KOPT-K1 (cell line): ENCODE measurements around the gene MMRN2.

Experiments used
- H3K27ac ChIP-seq: fragments of 200-600 bp; sonication (generic); 2 replicates; pipeline ENCODE4 v1.5.1; 2016; ENCODE audit warnings: antibody characterized with exemption, mild to moderate bottlenecking, low read depth, low read length; ENCODE audit not compliant: poor library complexity, severe bottlenecking
- H3K36me3 ChIP-seq: fragments of 200-600 bp; sonication (generic); 2 replicates; pipeline ENCODE4 v1.5.1; 2017; ENCODE audit warnings: antibody characterized with exemption, mild to moderate bottlenecking, low read length, moderate library complexity; ENCODE audit not compliant: insufficient read depth
- H3K9me3 ChIP-seq: fragments of 200-600 bp; sonication (generic); 2 replicates; pipeline ENCODE4 v1.5.1; 2017; ENCODE audit warnings: antibody characterized with exemption, low read length, mild to moderate bottlenecking; ENCODE audit not compliant: insufficient read depth, poor library complexity, severe bottlenecking

MMRN2 gene

DNA sequence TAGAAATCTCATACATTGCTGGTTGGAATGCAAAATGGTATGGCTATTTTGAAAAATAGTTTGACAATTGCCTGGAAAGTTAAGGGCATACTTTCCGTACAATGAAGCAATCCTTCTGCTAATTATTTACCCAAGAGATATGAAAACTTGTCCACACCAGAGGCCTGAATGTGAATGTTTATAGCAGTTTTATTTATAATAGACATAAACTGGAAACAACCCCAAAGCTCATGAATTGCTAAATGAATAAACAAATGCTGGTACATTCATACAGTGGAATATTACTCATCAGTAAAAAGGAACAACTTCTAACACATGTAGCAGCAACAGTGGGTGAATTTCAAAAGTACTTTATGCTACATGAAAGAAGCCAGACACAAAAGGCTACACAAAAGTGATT is 42.7 kb downstream of the MMRN2 start:
- Histone ChIP-seq H3K27ac (no peak overlapping the region), H3K36me3 (peaks cover 60% of the 10 kb centered on the region), H3K9me3 (no peaks in the 10 kb centered on the region)

DNA sequence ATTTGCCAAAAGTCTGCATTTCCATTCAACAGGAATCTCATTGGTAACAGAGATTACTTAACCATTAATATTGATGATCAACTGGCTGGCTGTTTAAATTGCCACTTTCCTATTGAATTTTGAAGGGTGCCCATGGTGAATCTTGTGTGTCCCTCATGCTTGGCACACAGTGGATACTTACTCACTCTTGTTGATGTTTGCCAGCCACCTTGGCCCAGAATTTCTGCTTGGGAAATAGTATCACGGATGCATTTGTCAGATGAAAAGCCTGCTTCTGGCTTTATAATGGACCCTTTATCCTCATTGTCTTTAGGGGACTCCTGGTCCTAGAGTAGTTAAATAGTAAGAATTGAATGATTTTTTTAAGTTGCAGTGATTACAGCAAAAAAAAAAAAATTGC is 52.0 kb downstream of the MMRN2 start:
- peaks cover 14% of the 10 kb centered on the region for H3K9me3 ChIP-seq
- peaks cover 57% of the 10 kb centered on the region for H3K36me3 ChIP-seq
- H3K27ac ChIP-seq: no peak overlapping the region

DNA sequence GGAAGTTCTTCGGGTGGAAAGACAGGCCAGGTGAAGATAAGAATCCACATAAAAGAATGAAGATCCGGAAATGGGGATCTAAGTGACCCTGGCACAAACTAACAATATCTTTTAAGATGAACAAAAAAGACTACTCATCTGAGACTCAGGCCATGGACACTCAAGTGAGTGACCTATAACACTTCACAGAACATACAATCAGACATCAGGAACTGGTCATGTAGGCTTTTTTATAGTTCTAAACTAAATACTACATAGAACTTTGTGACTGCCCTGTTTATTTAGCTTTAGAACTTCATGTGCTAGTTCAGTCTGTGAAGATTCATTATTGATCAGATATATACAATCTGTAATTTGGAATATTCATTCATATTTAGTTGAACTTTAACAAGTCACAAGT is 52.8 kb downstream of the MMRN2 start:
- peaks cover 62% of the 10 kb centered on the region for H3K36me3 ChIP-seq
- peaks cover 14% of the 10 kb centered on the region for H3K9me3 ChIP-seq
- no peak overlapping the region for H3K27ac ChIP-seq

DNA sequence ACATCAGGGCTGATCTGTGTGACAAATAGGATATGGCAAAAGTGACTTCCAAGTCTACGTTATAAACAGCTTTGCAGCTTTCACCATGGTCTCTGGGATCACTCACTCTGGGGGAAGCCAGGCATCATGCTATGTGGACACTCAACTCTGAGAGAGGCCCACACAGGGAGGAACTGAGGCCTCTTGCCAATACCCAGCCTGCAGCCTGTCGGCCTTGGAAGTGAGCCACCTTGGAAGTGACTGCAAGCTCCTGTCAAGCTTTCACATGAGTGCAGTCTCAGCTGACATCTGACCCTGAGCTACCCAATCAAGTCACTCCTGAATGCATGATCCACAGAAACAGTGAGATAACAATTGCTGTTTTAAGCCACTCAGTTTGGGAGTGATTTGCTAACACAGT is 56.5 kb downstream of the MMRN2 start:
- Histone ChIP-seq H3K27ac (no peak overlapping the region), H3K9me3 (peaks cover 7% of the 10 kb centered on the region), H3K36me3 (peaks cover 41% of the 10 kb centered on the region)

DNA sequence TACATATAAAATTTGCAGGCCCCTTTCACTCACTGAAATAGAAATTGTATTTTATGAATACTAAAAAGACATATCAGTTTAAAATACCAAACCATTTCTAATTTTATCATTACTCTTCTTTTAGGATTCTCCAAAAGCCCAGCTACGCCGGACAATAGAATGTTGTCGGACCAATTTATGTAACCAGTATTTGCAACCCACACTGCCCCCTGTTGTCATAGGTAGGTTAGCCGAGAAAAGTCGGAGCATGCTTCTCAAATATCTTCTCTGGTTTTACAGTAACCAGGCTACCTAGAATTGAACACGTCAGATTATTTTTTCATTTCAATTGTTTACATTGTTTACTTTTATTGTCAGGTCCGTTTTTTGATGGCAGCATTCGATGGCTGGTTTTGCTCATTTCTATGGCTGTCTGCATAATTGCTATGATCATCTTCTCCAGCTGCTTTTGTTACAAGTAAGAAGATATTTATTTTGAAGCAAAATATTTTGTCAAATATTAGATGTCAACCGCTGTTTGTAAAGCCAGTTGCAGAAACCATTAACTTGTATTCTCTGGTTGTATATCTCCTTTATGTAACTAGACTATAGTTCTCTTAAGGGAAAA is 57.6 kb downstream of the MMRN2 start:
- Histone ChIP-seq H3K9me3 (no peaks in the 10 kb centered on the region), H3K27ac (no peak overlapping the region), H3K36me3 (peaks cover 29% of the 10 kb centered on the region)

DNA sequence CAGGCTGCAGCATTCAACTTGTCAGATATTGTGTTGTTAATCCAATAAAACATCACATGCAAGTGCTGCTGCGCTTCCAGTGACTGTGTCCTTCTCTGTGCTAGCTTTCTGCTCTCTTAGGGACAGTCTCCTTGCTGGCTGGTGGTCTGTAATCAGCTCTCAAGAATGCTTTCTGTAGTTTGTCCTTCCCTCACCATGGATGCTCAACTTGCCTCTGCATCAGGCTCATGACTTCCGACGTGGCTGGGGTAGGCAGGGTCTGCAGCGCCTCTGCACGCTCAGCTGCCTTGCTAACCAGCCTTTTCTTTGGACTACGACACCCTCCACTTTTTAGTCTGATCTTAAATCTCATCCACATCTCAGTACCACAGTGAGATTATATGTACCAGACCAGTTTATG is 58.3 kb downstream of the MMRN2 start:
- H3K27ac ChIP-seq: no peak overlapping the region
- no peaks in the 10 kb centered on the region for H3K9me3 ChIP-seq
- H3K36me3 ChIP-seq: peaks cover 24% of the 10 kb centered on the region

DNA sequence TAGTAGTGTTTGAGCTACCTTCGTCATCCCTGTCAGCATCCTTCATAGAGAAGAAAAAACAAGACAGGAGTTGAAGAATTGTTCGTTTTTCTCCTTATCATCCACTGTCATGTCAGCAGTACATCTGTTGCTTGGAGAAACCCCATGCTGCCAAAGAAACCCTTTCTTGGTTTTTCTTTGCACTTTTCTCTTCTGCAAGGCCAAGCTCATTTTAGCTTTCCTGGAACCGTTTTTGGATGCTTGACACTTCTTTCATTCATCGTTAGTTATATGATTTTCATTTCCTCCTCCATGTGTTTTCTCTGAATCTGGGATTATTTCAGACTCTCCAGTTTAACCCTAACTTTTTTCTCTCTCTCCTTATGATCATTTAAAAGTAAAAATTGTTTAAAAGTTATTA is 58.9 kb downstream of the MMRN2 start:
- Histone ChIP-seq H3K27ac (no peak overlapping the region), H3K9me3 (no peaks in the 10 kb centered on the region), H3K36me3 (peaks cover 24% of the 10 kb centered on the region)

DNA sequence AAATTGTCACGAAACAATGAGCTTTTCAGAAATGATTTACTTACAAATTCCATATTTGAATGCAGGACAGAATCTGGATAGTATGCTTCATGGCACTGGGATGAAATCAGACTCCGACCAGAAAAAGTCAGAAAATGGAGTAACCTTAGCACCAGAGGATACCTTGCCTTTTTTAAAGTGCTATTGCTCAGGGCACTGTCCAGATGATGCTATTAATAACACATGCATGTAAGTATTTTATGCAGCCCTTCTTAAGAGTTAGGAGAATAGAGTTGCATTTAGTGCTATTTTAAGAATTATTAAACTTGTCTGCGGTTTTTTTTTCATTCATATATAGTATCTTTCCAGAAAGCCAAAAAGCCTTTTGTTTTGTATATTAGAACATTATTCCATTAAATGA is 67.4 kb downstream of the MMRN2 start:
- Histone ChIP-seq H3K9me3 (no peaks in the 10 kb centered on the region), H3K27ac (no peak overlapping the region), H3K36me3 (peaks cover 19% of the 10 kb centered on the region)

DNA sequence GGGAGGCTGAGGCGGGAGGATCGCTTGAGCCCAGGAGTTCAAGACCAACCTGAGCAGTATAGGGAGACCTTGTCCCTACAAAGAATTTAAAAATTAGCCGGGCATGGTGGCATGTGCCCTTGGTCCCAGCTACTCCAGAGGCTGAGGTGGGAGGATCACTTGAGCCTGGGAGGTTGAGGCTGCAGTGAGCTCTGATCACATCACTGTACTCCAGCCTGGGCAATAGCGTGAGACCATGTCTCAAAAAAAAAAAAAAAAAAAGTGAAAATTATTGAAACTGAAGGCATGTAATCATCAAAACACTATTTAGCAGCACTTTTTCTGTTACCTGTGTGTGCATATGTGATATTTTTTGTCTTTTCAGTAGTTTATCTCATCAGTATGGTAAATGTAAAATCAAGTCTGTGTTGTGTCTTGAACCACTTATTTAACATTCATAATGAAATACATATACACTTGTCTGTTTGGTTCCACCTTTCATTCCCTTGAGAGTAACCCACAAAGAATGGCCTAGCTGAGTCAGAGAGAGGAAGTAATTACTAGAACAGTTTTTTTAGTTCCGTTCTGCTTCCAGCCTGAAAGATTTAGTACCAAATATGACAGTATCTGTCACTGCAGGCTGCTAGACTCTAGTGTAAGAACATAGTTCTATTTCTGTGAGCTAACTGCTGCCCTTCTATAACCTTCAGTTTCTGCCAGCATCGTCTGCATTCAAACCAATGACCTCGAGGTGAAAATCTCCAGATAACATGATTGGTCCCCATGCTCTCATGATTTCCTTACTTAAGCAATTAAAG is 68.6 kb downstream of the MMRN2 start:
- Histone ChIP-seq H3K9me3 (no peaks in the 10 kb centered on the region), H3K27ac (no peak overlapping the region), H3K36me3 (peaks cover 19% of the 10 kb centered on the region)
